ENCODE measurements around the gene TBC1D16. TPM values are rescaled to one million over a fixed set of nuclear protein-coding genes. Genes with fewer than 3 reads are reported as not detected.

The TBC1D16 gene
- total RNA-seq, 1 experiment from 2014 or later = 85.8 TPM

GRCh38 chr17:79993390-79994227 is 42.1 kb downstream of the TBC1D16 start:
- Histone ChIP-seq H3K79me2 (ENCODE audit: insufficient read depth, low read length) (no peaks in the 10 kb centered on the region; the same call in 1 of the 2 replicates), H3K23me2 (ENCODE audit: insufficient read length, low read depth, low read length, poor library complexity, severe bottlenecking) (no peaks in the 10 kb centered on the region), H3K9ac (ENCODE audit: extremely low read depth, insufficient read length, low read length) (no peak overlapping the region), H3K14ac (ENCODE audit: insufficient read depth, low read length) (peak overlapping the region; percentile 66), H2AFZ (ENCODE audit: low read length) (no peak overlapping the region), H3K27me3 (ENCODE audit: insufficient read depth, low read length) (no peaks in the 10 kb centered on the region), H3T11ph (ENCODE audit: low read length) (no peak overlapping the region), H3K9me3 (ENCODE audit: control insufficient read depth, low read depth, low read length) (no peaks in the 10 kb centered on the region), H2BK15ac (ENCODE audit: low read depth, low read length) (no peak overlapping the region), H4K20me1 (ENCODE audit: control insufficient read depth, insufficient read depth, insufficient read length) (no peaks in the 10 kb centered on the region), H3K23ac (ENCODE audit: insufficient read length, low read depth, low read length) (no peak overlapping the region), H4K5ac (ENCODE audit: insufficient read length, low read depth, low read length) (no peak overlapping the region), H3K56ac (ENCODE audit: insufficient read length, low read depth, low read length) (no peak overlapping the region), H3K4me2 (ENCODE audit: insufficient read depth, insufficient read length, low read length) (no peak overlapping the region), H3K4me1 (ENCODE audit: insufficient read depth, low read length) (no peaks in the 10 kb centered on the region), H2AK5ac (ENCODE audit: insufficient read length, low read length) (no peak overlapping the region), H2BK5ac (ENCODE audit: insufficient read length, low read length) (no peak overlapping the region), H2BK20ac (ENCODE audit: low read depth, low read length, poor library complexity, severe bottlenecking) (no peak overlapping the region), H4K8ac (replicated peaks; ENCODE audit: insufficient read length, low read depth, low read length) (no peak overlapping the region), H3K27ac (ENCODE audit: insufficient read length, low read depth, low read length) (no peak overlapping the region), H2BK120ac (ENCODE audit: low read depth, low read length, poor library complexity, severe bottlenecking) (no peak overlapping the region), H4K91ac (ENCODE audit: insufficient read length, low read depth, low read length) (no peak overlapping the region), H3K4ac (ENCODE audit: low read depth, low read length) (no peak overlapping the region), H3K18ac (ENCODE audit: insufficient read length, low read depth, low read length) (no peak overlapping the region), H2BK12ac (ENCODE audit: insufficient read length, low read depth, low read length) (no peak overlapping the region), H3K79me1 (ENCODE audit: insufficient read depth, low read depth, low read length, poor library complexity, severe bottlenecking) (no peaks in the 10 kb centered on the region)
- H3K4me1 Mint-ChIP-seq = peaks cover 43 to 47% of the 10 kb centered on the region in 2 experiments
- peaks cover 2 to 9% (median 2%) of the 10 kb centered on the region in 3 experiments; a peak in 5 of 7 replicates for H3K36me3 Mint-ChIP-seq (ENCODE audit: insufficient read depth in 1 of 3, low read depth in 3 of 3)
- TF ChIP-seq CTCF (conservative IDR thresholded peaks at IDR 0.05) = no peak
- H3K4me3 Mint-ChIP-seq = no peak overlapping the region; a peak in 3 of 5 replicates
- H3K9me3 Mint-ChIP-seq = no peaks in the 10 kb centered on the region; a peak in 1 of 5 replicates
- H3K27ac Mint-ChIP-seq = peak overlapping the region; percentile 79 to 92 (median 81); a peak in 4 of 7 replicates
- no CpG with 5 or more reads among the region's 22 CpGs for WGBS (ENCODE audit: extremely low coverage, insufficient read length, low lambda C conversion rate)
- no peaks in the 10 kb centered on the region for H3K27me3 Mint-ChIP-seq (ENCODE audit: low read depth)
- peak; percentile 71 for DNase-seq
